Measurements from ENCODE around the gene LYRM7. TPM values are rescaled to one million over a fixed set of nuclear protein-coding genes. Genes with fewer than 3 reads are reported as not detected.

LYRM7 gene
- total and polyA plus RNA-seq, 2 donors, result 5.5 to 8.8 TPM

DNA sequence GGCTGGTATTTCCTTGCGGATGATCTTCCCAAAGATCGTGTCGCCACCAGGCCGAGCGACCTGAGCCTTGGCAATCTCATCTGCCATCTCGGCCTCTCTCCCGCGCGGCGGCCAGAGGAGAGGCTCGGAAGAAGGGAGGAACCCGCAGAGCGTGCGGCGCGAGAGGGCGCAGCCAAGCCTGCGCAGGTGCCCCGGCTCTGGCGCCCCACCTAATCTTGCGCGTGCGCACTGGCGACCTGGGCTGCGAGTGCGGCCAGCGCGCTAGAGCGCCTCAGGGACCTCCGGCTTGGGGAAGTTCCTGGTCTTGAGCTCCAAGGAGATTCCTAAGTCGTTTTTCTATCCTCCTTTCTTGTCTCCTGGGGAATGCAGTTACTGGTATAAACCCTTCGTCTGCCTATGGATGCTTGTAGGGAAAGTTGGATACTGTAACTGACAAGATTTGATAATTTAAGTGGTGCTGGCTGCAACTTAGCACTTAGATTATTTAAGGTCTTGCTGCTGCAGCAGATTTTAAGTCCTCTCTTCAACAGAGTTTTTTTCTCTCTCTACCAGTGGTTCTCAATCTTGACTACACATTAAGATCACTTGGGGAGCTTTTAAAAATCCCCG, 5.5 kb upstream of the LYRM7 start, which contains the start of gene HINT1:
Gene HINT1, minus strand, starts transcription at position 138 of the 609 bp plus-strand sequence. Its CDS starts 51 bp downstream, at position 87.
- DNase-seq (ENCODE audit: low read depth in 6 of 9, low spot score in 9 of 9), result peak; percentile 82 to 95 (median 86)
- H3K4me1 ChIP-seq (ENCODE audit: control insufficient read depth in 2 of 2, insufficient read depth in 2 of 2, low read length in 2 of 2), result peaks cover 3 to 9% of the 10 kb centered on the region in 2 donors

DNA sequence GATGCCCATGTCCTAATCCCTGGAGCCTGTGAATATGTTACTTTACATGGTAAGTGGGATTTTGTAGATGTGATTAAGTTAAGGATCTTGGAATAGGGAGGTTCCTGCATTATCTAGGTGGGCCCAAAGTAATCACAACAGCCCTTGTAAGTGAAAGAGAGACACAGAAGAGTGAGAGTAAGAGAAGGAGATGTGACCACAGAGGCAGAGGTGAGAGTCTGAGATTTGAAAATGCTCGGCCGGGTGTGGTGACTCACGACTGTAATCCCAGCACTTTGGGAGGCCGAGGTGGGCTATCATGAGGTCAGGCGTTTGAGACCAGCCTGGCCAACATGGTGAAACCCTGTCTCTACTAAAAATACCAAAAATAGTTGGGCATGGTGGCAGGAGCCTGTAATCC, 3.1 kb upstream of the LYRM7 start:
- no peaks in the 10 kb centered on the region for H3K36me3 ChIP-seq (ENCODE audit: control insufficient read depth in 2 of 2, insufficient read depth in 2 of 2, low read length in 1 of 2)
- H3K27me3 ChIP-seq (ENCODE audit: control insufficient read depth in 2 of 2, insufficient read depth in 1 of 2, low read length in 1 of 2), result no peaks in the 10 kb centered on the region
- H3K4me1 ChIP-seq (ENCODE audit: control insufficient read depth in 2 of 2, insufficient read depth in 2 of 2, low read length in 2 of 2), result peaks cover 3 to 15% of the 10 kb centered on the region in 2 donors
- H3K9me3 ChIP-seq (ENCODE audit: control insufficient read depth in 2 of 2, insufficient read depth in 1 of 2, low read length in 1 of 2), result no peaks in the 10 kb centered on the region
- DNase-seq (ENCODE audit: low read depth in 6 of 9, low spot score in 9 of 9), result no peak
- 97% methylated on average over 5 of the region's 5 CpGs for WGBS
- no peak overlapping the region for H3K4me3 ChIP-seq (ENCODE audit: low read length in 2 of 2)
- H3K27ac ChIP-seq (ENCODE audit: low read depth in 1 of 2, low read length in 1 of 2), result no peak overlapping the region

More for the DNA sequence above, 5.5 kb upstream of the LYRM7 start, which contains the start of gene HINT1:
- Histone ChIP-seq H3K27ac (ENCODE audit: low read depth in 1 of 2, low read length in 1 of 2) (peak within 1 kb of the TSS; percentile 88 to 92), H3K27me3 (ENCODE audit: control insufficient read depth in 2 of 2, insufficient read depth in 1 of 2, low read length in 1 of 2) (no peaks in the 10 kb centered on the region), H3K36me3 (ENCODE audit: control insufficient read depth in 2 of 2, insufficient read depth in 2 of 2, low read length in 1 of 2) (peaks cover 17 to 23% of the 10 kb centered on the region in 2 donors), H3K9me3 (ENCODE audit: control insufficient read depth in 2 of 2, insufficient read depth in 1 of 2, low read length in 1 of 2) (no peaks in the 10 kb centered on the region), H3K4me3 (ENCODE audit: low read length in 2 of 2) (peak within 1 kb of the TSS; percentile 86 to 95)
- WGBS, result under 1% methylated on average over 33 of the region's 33 CpGs

DNA sequence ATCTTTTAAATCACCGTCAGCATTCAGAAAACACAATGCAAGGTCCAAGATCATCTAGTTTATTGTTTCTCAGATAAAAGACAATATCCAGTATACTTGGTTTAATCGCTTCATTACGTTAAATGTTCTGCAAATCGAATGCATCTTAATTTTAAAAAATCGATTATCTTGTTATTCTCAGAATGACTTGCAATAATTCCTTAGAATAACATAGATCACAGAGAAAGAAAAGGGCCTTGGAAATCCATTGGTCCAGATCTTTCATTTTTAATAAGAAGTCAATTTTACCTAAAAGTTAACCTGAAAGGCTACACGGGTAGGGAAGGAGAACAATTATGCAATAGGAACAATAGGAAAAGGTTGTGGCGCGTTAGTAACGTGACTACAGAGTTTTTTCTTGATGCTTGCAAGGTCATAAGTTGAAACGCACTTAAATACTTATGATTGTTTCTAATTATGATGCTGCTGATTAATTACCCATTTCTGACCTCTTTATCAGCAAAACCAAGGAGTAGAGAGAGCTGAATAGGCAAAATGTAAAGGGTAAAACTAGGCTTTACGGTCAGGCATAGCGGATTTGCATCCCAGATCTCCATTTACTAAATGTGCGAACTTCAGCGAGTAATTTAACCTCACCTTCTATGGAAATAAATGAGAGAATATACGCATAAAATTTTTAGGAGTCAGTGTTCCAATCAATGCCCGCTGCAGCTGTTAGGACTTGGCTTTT, 769 bp upstream of the LYRM7 start:
- H3K36me3 ChIP-seq (ENCODE audit: control insufficient read depth in 2 of 2, insufficient read depth in 2 of 2, low read length in 1 of 2), result no peaks in the 10 kb centered on the region
- H3K27me3 ChIP-seq (ENCODE audit: control insufficient read depth in 2 of 2, insufficient read depth in 1 of 2, low read length in 1 of 2), result no peaks in the 10 kb centered on the region
- peaks cover 0 to 11% of the 10 kb centered on the region in 2 donors for H3K4me1 ChIP-seq (ENCODE audit: control insufficient read depth in 2 of 2, insufficient read depth in 2 of 2, low read length in 2 of 2)
- H3K9me3 ChIP-seq (ENCODE audit: control insufficient read depth in 2 of 2, insufficient read depth in 1 of 2, low read length in 1 of 2), result no peaks in the 10 kb centered on the region
- peak overlapping the region; percentile 32 to 67 for H3K27ac ChIP-seq (ENCODE audit: low read depth in 1 of 2, low read length in 1 of 2)
- WGBS, result 36% methylated on average over 16 of the region's 16 CpGs
- H3K4me3 ChIP-seq (ENCODE audit: low read length in 2 of 2), result peak overlapping the region; percentile 67 to 74
- no peak for DNase-seq (ENCODE audit: low read depth in 6 of 9, low spot score in 9 of 9)

DNA sequence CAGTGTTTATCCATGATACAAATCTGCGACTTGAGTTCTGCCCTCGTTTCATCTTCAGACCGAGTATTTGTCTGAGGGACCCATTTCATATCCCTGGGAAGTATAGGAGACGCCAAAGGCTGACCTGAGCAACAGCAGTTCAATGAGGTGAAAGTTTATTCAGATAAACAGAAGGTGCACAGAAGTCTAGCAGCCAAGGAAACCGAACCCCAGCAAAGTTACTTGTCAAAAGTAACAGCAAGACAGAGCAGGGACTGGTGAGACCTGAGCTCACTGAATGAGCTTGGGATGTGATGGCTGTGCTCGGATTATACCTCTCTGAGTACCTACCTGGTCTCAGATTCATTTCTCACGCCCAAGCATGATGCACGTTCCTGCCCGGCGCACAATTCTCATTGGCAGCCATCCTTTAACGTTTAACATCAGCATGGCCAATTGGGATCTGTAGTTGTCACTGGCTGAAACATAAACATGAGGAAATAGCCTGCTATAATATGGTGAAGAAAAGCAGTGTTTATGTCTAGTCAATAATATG, 599 bp downstream of the LYRM7 start:
- 4% methylated on average over 11 of the region's 11 CpGs for WGBS
- H3K27ac ChIP-seq (ENCODE audit: low read depth in 1 of 2, low read length in 1 of 2), result peak overlapping the region; percentile 56 to 67
- peak in 4 of 9 donors; percentile 4 to 41 (median 22) for DNase-seq (ENCODE audit: low read depth in 6 of 9, low spot score in 9 of 9)

DNA sequence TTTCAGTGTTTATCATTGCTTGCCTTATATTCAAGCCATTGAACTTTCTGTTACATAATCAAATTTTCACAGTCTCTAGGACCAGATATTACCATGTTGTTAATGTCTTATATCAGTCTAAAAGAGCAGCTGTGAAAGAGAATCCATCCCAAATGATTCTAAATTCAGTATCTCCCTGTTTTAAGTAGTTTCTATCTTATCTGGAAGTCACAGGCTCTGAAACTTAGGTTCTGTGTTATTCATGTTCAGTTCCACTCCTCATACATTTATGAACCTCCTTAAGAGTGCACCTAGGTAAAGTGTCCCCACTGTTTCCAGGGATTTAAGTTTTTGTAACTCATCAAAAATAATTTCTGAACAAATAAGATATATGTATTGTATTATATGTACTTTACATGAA, 9.7 kb downstream of the LYRM7 start:
- Histone ChIP-seq H3K4me1 (ENCODE audit: control insufficient read depth in 2 of 2, insufficient read depth in 2 of 2, low read length in 2 of 2) (no peaks in the 10 kb centered on the region), H3K27me3 (ENCODE audit: control insufficient read depth in 2 of 2, insufficient read depth in 1 of 2, low read length in 1 of 2) (no peaks in the 10 kb centered on the region), H3K4me3 (ENCODE audit: low read length in 2 of 2) (no peak overlapping the region), H3K9me3 (ENCODE audit: control insufficient read depth in 2 of 2, insufficient read depth in 1 of 2, low read length in 1 of 2) (no peaks in the 10 kb centered on the region), H3K36me3 (ENCODE audit: control insufficient read depth in 2 of 2, insufficient read depth in 2 of 2, low read length in 1 of 2) (no peaks in the 10 kb centered on the region), H3K27ac (ENCODE audit: low read depth in 1 of 2, low read length in 1 of 2) (no peak overlapping the region)
- DNase-seq (ENCODE audit: low read depth in 6 of 9, low spot score in 9 of 9), result no peak

More for the DNA sequence above, 599 bp downstream of the LYRM7 start:
- Histone ChIP-seq H3K9me3 (ENCODE audit: control insufficient read depth in 2 of 2, insufficient read depth in 1 of 2, low read length in 1 of 2) (no peaks in the 10 kb centered on the region), H3K4me1 (ENCODE audit: control insufficient read depth in 2 of 2, insufficient read depth in 2 of 2, low read length in 2 of 2) (peaks cover 0 to 6% of the 10 kb centered on the region in 2 donors), H3K4me3 (ENCODE audit: low read length in 2 of 2) (peak overlapping the region; percentile 67 to 74), H3K27me3 (ENCODE audit: control insufficient read depth in 2 of 2, insufficient read depth in 1 of 2, low read length in 1 of 2) (no peaks in the 10 kb centered on the region), H3K36me3 (ENCODE audit: control insufficient read depth in 2 of 2, insufficient read depth in 2 of 2, low read length in 1 of 2) (no peaks in the 10 kb centered on the region)

DNA sequence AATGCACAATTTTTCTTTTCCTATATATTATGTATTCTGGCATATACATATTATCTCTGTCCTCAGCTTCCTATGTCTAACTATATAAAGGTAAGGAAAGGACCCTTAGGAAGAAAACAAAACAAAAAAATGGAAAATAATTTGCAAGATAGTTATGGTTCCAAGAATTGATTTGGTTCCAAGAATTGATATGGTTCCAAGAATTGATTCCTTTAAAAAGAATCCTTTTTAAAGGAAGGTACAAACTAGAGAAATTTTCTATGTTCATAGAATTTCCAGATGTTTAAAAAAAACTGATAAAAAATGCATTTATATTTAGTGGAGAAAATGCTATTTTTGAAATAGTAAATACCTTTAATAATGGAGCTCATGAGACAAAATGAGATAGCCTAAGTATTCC, 12.1 kb downstream of the LYRM7 start:
- Histone ChIP-seq H3K9me3 (ENCODE audit: control insufficient read depth in 2 of 2, insufficient read depth in 1 of 2, low read length in 1 of 2) (no peaks in the 10 kb centered on the region), H3K4me3 (ENCODE audit: low read length in 2 of 2) (no peak overlapping the region), H3K27me3 (ENCODE audit: control insufficient read depth in 2 of 2, insufficient read depth in 1 of 2, low read length in 1 of 2) (no peaks in the 10 kb centered on the region), H3K36me3 (ENCODE audit: control insufficient read depth in 2 of 2, insufficient read depth in 2 of 2, low read length in 1 of 2) (no peaks in the 10 kb centered on the region), H3K27ac (ENCODE audit: low read depth in 1 of 2, low read length in 1 of 2) (no peak overlapping the region), H3K4me1 (ENCODE audit: control insufficient read depth in 2 of 2, insufficient read depth in 2 of 2, low read length in 2 of 2) (no peaks in the 10 kb centered on the region)
- DNase-seq (ENCODE audit: low read depth in 6 of 9, low spot score in 9 of 9), result no peak

DNA sequence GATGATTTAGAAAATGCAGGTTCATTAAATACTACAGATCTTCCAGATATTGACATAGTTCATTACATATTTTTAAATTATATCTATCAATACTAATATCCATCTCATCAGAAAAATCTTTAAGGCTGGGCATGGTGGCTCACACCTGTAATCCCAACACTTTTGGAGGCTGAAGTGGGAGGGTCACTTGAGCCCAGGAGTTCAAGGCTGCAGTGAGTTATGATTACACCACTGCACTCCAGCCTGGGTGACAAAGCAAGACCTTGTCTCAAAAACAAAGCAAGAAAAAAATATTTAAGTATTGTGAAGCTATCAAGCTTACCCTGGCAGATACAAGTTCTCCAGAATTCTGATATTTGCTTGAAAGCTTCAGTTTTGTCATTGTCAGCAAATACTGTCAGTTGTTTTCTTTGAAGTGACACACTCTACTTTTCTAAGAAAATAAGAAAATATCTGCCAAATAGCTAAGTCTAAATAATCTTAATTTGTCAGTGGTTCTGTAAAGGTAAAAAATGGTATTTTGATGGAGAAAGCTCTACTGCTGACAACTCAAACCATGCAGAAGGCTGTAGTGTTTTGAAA, 14.9 kb downstream of the LYRM7 start:
- H3K36me3 ChIP-seq (ENCODE audit: control insufficient read depth in 2 of 2, insufficient read depth in 2 of 2, low read length in 1 of 2), result no peaks in the 10 kb centered on the region
- DNase-seq (ENCODE audit: low read depth in 6 of 9, low spot score in 9 of 9), result no peak
- no peaks in the 10 kb centered on the region for H3K27me3 ChIP-seq (ENCODE audit: control insufficient read depth in 2 of 2, insufficient read depth in 1 of 2, low read length in 1 of 2)
- no peaks in the 10 kb centered on the region for H3K4me1 ChIP-seq (ENCODE audit: control insufficient read depth in 2 of 2, insufficient read depth in 2 of 2, low read length in 2 of 2)
- no peak overlapping the region for H3K27ac ChIP-seq (ENCODE audit: low read depth in 1 of 2, low read length in 1 of 2)
- H3K4me3 ChIP-seq (ENCODE audit: low read length in 2 of 2), result no peak overlapping the region
- no peaks in the 10 kb centered on the region for H3K9me3 ChIP-seq (ENCODE audit: control insufficient read depth in 2 of 2, insufficient read depth in 1 of 2, low read length in 1 of 2)

DNA sequence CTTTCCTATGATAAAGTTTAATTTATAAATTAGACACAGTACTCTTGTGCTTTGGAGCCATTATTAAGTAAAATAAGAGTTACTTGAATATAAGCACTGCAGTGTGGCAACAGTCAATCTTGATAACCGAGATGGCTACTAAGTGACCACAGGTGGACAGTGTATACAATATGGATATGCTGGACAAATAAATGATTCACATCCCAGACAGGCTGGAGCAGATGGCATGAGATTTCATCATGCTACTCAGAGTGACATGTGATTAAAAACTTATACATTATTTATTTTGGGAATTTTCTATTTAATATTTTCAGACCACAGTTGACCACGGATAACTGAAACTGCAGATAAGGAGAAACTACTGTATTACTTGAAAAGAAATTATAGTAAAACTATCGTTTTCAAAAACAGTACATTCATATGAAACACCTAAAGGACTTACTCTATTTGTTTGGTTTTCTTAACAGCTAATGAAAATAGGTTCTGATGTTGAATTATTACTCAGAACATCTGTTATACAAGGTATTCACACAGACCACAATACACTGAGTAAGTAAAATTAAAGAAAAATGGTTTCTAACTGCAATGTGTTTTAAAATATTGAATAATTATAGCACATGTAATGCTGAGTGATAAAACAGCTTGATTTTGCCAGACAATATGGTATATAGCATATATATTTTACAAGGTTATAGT, 16.0 kb downstream of the LYRM7 start:
- DNase-seq (ENCODE audit: low read depth in 6 of 9, low spot score in 9 of 9), result no peak
- Histone ChIP-seq H3K27ac (ENCODE audit: low read depth in 1 of 2, low read length in 1 of 2) (no peak overlapping the region), H3K27me3 (ENCODE audit: control insufficient read depth in 2 of 2, insufficient read depth in 1 of 2, low read length in 1 of 2) (no peaks in the 10 kb centered on the region), H3K4me3 (ENCODE audit: low read length in 2 of 2) (no peak overlapping the region), H3K9me3 (ENCODE audit: control insufficient read depth in 2 of 2, insufficient read depth in 1 of 2, low read length in 1 of 2) (no peaks in the 10 kb centered on the region), H3K4me1 (ENCODE audit: control insufficient read depth in 2 of 2, insufficient read depth in 2 of 2, low read length in 2 of 2) (no peaks in the 10 kb centered on the region), H3K36me3 (ENCODE audit: control insufficient read depth in 2 of 2, insufficient read depth in 2 of 2, low read length in 1 of 2) (no peaks in the 10 kb centered on the region)
- WGBS, result 96% methylated on average over 3 of the region's 3 CpGs

Data from thymus (tissue), 11 donors.